ENCODE results near the gene ZNF429.
"Not testable (repeated sequence)": the region's sequence is repeated elsewhere in the genome, so short reads cannot be mapped to it uniquely, and the experiment has no call there.

ZNF429 gene

DNA sequence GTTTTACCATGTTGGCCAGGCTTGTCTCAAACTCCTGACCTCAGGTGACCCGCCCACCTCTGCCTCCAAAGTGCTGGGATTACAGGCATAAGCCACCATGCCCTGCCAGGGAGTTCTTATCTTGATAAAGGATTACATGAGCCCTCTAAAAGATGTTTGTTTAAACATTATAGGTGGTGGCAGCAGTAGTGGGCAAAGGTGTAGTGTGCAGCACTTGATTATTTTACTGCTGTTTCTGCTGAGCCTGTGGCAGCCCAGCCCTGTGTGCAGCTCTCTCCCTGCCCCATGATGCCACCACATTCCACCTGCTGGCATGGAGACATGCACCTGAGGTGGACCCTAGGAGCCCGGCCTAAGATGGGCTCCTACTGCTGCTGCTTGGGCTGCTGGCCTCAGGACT lies 54.0 kb downstream of the ZNF429 start:
- no peak overlapping the region for H3K4me3 ChIP-seq (ENCODE audit: low read depth, low read length)
- no peak for DNase-seq (ENCODE audit: low read depth)
- TF ChIP-seq, protein P1, sequence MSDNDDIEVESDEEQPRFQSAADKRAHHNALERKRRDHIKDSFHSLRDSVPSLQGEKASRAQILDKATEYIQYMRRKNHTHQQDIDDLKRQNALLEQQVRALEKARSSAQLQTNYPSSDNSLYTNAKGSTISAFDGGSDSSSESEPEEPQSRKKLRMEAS (IDR thresholded peaks at IDR 0.05; ENCODE audit: low read depth, low read length), result no peak

DNA sequence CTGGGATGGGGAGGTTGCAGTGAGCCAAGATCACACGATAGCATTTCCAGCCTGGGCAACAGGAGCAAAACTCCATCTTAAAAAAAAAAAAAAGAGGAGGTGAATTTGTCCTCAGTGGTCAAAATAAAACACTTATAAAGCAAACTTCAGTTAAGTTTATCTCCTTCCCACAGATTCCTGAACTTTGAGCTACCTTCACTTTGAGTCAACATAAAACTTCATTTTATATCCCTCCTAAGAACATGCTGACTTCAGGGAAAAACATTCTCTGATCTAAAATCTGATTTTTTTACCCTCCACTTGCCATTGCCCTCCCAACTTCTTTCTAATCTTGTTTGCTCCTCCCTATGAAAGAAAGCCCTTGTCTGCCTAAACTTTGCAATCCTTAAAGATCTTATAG lies 59.0 kb downstream of the ZNF429 start:
- no peak for DNase-seq (ENCODE audit: low read depth)
- no peak overlapping the region for H3K4me3 ChIP-seq (ENCODE audit: low read depth, low read length)
- no peak for TF ChIP-seq POLR2A (IDR thresholded peaks at IDR 0.05; ENCODE audit: extremely low read depth, insufficient read length)

- DNase-seq (ENCODE audit: low read depth), result peak; percentile 18
- H3K4me3 ChIP-seq (ENCODE audit: low read depth, low read length), result no peak overlapping the region
- TF ChIP-seq MYC (IDR thresholded peaks at IDR 0.05; ENCODE audit: low read depth, low read length), result no peak
- TF ChIP-seq POLR2A (IDR thresholded peaks at IDR 0.05; ENCODE audit: extremely low read depth, insufficient read length), result no peak
- TF ChIP-seq, protein P1 (IDR thresholded peaks at IDR 0.05; ENCODE audit: low read depth, low read length), result no peak
- TF ChIP-seq, protein P2, sequence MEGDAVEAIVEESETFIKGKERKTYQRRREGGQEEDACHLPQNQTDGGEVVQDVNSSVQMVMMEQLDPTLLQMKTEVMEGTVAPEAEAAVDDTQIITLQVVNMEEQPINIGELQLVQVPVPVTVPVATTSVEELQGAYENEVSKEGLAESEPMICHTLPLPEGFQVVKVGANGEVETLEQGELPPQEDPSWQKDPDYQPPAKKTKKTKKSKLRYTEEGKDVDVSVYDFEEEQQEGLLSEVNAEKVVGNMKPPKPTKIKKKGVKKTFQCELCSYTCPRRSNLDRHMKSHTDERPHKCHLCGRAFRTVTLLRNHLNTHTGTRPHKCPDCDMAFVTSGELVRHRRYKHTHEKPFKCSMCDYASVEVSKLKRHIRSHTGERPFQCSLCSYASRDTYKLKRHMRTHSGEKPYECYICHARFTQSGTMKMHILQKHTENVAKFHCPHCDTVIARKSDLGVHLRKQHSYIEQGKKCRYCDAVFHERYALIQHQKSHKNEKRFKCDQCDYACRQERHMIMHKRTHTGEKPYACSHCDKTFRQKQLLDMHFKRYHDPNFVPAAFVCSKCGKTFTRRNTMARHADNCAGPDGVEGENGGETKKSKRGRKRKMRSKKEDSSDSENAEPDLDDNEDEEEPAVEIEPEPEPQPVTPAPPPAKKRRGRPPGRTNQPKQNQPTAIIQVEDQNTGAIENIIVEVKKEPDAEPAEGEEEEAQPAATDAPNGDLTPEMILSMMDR (IDR thresholded peaks at IDR 0.05; ENCODE audit: low read depth, low read length), result no peak
Observed at GRCh38 chr19:21566073-21566472, 60.7 kb downstream of the ZNF429 start.

DNA sequence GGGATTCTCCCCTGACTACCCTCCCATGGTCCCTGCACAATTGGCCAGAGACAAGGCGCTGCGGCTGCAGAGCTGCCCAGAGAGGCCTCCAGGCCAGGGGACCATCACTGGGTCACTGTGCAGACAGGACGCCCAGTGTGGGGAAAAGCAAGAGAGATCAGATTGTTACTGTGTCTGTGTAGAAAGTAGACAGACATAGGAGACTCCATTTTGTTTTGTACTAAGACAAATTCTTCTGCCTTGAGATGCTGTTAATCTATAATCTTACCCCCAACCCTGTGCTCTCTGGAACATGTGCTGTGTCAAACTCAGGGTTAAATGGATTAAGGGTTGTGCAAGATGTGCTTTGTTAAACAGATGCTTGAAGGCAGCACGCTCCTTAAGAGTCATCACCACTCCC lies 62.4 kb downstream of the ZNF429 start:
- not testable (repeated sequence) for DNase-seq (ENCODE audit: low read depth); H3K4me3 ChIP-seq (ENCODE audit: low read depth, low read length)

DNA sequence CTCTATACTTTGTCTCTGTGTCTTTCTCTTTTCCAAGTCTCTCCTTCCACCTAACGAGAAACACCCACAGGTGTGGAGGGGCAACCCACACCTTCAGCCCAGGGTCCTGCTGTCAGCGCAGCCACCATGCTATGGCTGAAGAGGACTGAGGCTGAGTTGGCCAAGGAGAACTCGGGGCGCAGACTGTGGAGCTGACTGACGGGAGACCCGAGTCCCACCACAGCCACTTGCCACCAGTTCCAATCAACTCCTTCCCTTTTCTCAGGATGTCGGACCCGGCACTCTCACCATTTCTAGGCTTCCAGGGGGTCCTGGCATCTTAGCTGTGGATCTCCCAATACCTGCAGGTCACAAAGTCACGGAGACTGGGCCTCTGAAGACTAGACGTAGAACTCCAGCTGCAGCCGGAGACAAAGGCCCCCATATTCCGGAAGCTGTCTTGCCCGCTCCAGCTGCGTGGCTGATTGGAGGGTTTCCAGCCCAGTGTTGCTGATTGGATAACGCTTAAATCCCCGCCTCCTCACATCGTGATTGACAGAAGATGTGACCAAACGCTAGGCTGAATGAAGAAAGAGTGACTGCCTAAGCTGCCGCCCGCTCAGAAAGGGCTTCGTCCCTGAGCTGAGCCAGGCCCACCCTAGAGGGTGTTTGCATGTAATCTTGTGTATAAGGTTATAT lies 63.6 kb downstream of the ZNF429 start:
- peak overlapping the region; percentile 67 for H3K4me3 ChIP-seq (ENCODE audit: low read depth, low read length)
- DNase-seq (ENCODE audit: low read depth), result peak; percentile 89

GRCh38 chr19:21569494-21569865 lies 64.1 kb downstream of the ZNF429 start:
- peak overlapping the region; percentile 40 for H3K4me3 ChIP-seq (ENCODE audit: low read depth, low read length)
- TF ChIP-seq, protein P1 (IDR thresholded peaks at IDR 0.05; ENCODE audit: low read depth, low read length), result no peak
- TF ChIP-seq, protein P2 (IDR thresholded peaks at IDR 0.05; ENCODE audit: low read depth, low read length), result no peak
- TF ChIP-seq MYC (IDR thresholded peaks at IDR 0.05; ENCODE audit: low read depth, low read length) (no peak), POLR2A (IDR thresholded peaks at IDR 0.05; ENCODE audit: extremely low read depth, insufficient read length) (no peak)
- DNase-seq (ENCODE audit: low read depth), result peak; percentile 69

More for the DNA sequence above, 63.6 kb downstream of the ZNF429 start:
- TF ChIP-seq MYC (IDR thresholded peaks at IDR 0.05; ENCODE audit: low read depth, low read length) (no peak), POLR2A (IDR thresholded peaks at IDR 0.05; ENCODE audit: extremely low read depth, insufficient read length) (no peak)
- TF ChIP-seq, protein P1 (IDR thresholded peaks at IDR 0.05; ENCODE audit: low read depth, low read length), result no peak
- TF ChIP-seq, protein P2 (IDR thresholded peaks at IDR 0.05; ENCODE audit: low read depth, low read length), result no peak

DNA sequence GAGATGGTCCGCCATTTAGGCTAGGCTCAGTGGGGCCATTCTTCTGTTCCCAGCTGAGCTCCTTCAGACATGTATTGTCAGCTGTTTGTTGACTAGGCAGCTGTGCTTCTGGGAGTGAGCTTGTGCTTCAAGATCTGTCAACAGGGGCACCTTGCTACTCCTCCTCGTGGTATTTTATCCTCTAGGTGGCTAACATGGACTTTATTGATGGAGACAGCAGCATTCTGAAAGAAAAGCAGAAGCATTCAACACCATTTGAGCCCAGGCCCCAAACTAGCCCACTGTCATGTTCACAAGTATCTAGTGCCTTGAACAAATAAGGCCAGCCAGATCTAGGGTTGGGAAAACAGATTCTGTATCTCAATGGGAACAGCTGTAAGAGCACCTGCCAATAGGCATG lies 65.9 kb downstream of the ZNF429 start:
- TF ChIP-seq, protein P1 (IDR thresholded peaks at IDR 0.05; ENCODE audit: low read depth, low read length), result no peak
- TF ChIP-seq POLR2A (IDR thresholded peaks at IDR 0.05; ENCODE audit: extremely low read depth, insufficient read length) (no peak), MYC (IDR thresholded peaks at IDR 0.05; ENCODE audit: low read depth, low read length) (no peak)
- TF ChIP-seq, protein P2 (IDR thresholded peaks at IDR 0.05; ENCODE audit: low read depth, low read length), result no peak
- DNase-seq (ENCODE audit: low read depth), result no peak
- H3K4me3 ChIP-seq (ENCODE audit: low read depth, low read length), result no peak overlapping the region

All from NB4 (cell line).